GM19395 (cell line): ENCODE data around the gene FAU.

Experiments used
- ATAC-seq: cut with Tn5 transposase; IDR thresholded peaks from one replicate; pipeline ENCODE4 v1.9.1; 2021; ENCODE audit warnings: mild to moderate bottlenecking, moderate library complexity; ENCODE audit not compliant: unreplicated experiment

FAU gene

GRCh38 chr11:65083834-65084597 is 37.9 kb downstream of the FAU start, which contains the start of the genes CDCA5 and ZFPL1:
Gene CDCA5 (minus strand): TSS chr11:65084040. CDS start chr11:65083978, 62 bp downstream.
Gene ZFPL1 (plus strand): TSS chr11:65084222. CDS start chr11:65084699, 477 bp downstream.
- peak; percentile 75 for ATAC-seq

GRCh38 chr11:65083134-65083833 is 38.6 kb downstream of the FAU start:
- ATAC-seq = peak; percentile 27

GRCh38 chr11:65078786-65079342 is 43.1 kb downstream of the FAU start:
- no peak for ATAC-seq

- ATAC-seq = no peak
These were observed 43.8 kb downstream of the FAU start for GRCh38 chr11:65078151-65078550.

- no peak for ATAC-seq
These were observed 44.5 kb downstream of the FAU start for GRCh38 chr11:65077451-65077850.

- ATAC-seq = no peak
These were observed 49.3 kb downstream of the FAU start for GRCh38 chr11:65072631-65072966.

GRCh38 chr11:65071907-65072630 is 49.9 kb downstream of the FAU start:
- no peak for ATAC-seq
